Measurements from ENCODE around the gene FAM3D. TPM values are rescaled to one million over a fixed set of nuclear protein-coding genes. Genes with fewer than 3 reads are reported as not detected.

The FAM3D gene
- total and polyA plus RNA-seq, 12 donors = 0.07 to 0.37 TPM; not detected in 10

DNA sequence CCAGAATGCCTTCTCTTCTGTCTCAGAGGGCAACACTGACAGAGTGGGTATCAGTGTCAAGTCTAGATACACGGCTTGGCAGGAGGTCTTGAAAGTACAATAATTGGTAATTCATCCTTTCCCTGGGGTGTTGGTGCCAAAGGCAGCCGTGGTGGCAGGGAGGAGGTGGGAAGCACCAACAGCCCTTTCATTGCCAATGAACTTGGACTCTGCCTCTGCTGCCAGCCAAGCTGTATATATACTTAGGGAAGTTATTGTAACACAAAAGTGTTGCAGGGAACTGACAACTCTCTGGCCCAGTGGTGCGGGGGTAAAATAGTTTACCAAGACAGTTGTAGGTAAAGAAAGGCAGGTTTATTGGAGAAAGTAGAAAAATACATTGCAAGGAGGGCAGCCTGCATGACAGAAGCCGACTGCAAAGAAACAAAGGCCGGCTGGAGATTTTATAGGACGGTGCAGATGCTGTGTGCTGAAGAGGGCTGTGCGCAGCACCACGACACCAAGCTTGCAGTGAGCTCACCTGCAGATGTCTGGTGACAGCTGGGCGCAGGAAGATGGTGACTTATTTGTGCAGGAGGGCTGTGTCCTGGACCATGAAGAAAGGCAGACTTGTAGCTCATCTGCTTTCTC, 4.0 kb upstream of the FAM3D start:
- TF ChIP-seq, protein P1, sequence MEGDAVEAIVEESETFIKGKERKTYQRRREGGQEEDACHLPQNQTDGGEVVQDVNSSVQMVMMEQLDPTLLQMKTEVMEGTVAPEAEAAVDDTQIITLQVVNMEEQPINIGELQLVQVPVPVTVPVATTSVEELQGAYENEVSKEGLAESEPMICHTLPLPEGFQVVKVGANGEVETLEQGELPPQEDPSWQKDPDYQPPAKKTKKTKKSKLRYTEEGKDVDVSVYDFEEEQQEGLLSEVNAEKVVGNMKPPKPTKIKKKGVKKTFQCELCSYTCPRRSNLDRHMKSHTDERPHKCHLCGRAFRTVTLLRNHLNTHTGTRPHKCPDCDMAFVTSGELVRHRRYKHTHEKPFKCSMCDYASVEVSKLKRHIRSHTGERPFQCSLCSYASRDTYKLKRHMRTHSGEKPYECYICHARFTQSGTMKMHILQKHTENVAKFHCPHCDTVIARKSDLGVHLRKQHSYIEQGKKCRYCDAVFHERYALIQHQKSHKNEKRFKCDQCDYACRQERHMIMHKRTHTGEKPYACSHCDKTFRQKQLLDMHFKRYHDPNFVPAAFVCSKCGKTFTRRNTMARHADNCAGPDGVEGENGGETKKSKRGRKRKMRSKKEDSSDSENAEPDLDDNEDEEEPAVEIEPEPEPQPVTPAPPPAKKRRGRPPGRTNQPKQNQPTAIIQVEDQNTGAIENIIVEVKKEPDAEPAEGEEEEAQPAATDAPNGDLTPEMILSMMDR (IDR thresholded peaks at IDR 0.05) = no peak
- no peak overlapping the region for H3K4me3 ChIP-seq
- intact Hi-C loops (cut with DNase I) = no loop called here
- H3K36me3 ChIP-seq = no peaks in the 10 kb centered on the region
- ATAC-seq = no peak
- H3K27ac ChIP-seq = no peak overlapping the region
- peaks cover 0 to 4% (median 0%) of the 10 kb centered on the region in 11 donors for H3K9me3 ChIP-seq
- 70 to 77% methylated on average over 9 of the region's 9 CpGs for WGBS, 2 donors
- peaks cover 0 to 10% (median 0%) of the 10 kb centered on the region in 9 donors for H3K4me1 ChIP-seq
- DNase-seq = no peak
- H3K27me3 ChIP-seq = no peaks in the 10 kb centered on the region

DNA sequence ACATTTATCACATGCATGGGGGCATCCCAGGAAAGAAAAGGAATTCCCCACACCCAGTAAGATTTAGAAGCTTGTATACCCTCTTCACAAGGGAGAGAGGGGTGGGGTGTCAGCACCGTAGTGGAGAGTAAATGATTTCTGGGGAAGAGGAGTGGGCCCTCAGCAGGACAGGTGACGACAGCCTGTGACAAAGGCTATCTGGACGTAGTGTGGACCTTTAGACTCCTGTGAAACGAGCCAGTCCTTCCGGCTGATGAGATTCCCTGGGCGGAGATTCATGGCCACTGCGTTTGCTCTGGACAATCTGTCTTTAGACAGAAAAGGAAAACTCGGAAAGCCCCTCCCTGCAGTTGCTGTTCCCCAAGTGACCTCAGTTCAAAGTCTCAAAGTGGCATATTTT, 1.7 kb upstream of the FAM3D start:
- Histone ChIP-seq H3K9me3 (no peaks in the 10 kb centered on the region), H3K27me3 (peaks cover 0 to 7% (median 0%) of the 10 kb centered on the region in 7 donors), H3K4me1 (peaks cover 0 to 10% (median 0%) of the 10 kb centered on the region in 9 donors), H3K27ac (no peak overlapping the region), H3K36me3 (no peaks in the 10 kb centered on the region), H3K4me3 (no peak overlapping the region)
- intact Hi-C loops (cut with DNase I) = no loop called here
- DNase-seq (no peak), ATAC-seq (no peak)
- TF ChIP-seq, protein P1 (IDR thresholded peaks at IDR 0.05) = no peak
- WGBS, 2 donors = 45 to 54% methylated on average over 8 of the region's 8 CpGs

DNA sequence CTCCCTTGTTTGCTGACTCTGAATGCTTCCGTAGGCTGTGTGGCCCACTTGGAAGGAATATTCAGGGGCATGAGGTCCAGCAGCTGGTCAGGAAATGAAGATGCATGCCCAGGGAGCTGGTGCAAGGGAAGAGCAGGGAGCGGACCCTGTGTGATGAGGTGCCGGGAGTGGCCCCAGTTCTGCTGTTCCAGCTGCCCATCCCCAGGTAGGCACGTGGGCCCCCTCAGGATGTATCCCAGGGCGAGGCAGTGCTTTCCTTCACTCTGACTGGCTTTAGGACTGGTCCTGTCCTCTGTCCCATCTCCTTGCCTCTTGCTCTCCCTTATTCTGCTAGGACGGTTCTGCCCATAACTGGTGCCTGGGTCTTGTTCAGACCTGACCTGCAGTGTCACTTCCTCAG, 1.1 kb upstream of the FAM3D start:
- H3K4me1 ChIP-seq = peaks cover 0 to 10% (median 0%) of the 10 kb centered on the region in 9 donors
- TF ChIP-seq, protein P1 (IDR thresholded peaks at IDR 0.05) = no peak
- ATAC-seq (no peak), DNase-seq (no peak)
- no peak overlapping the region for H3K27ac ChIP-seq
- no peaks in the 10 kb centered on the region for H3K9me3 ChIP-seq
- WGBS, 2 donors = 75 to 79% methylated on average over 6 of the region's 6 CpGs
- H3K36me3 ChIP-seq = no peaks in the 10 kb centered on the region
- peaks cover 0 to 7% (median 0%) of the 10 kb centered on the region in 7 donors for H3K27me3 ChIP-seq
- intact Hi-C loops (cut with DNase I) = no loop called here
- no peak overlapping the region for H3K4me3 ChIP-seq

DNA sequence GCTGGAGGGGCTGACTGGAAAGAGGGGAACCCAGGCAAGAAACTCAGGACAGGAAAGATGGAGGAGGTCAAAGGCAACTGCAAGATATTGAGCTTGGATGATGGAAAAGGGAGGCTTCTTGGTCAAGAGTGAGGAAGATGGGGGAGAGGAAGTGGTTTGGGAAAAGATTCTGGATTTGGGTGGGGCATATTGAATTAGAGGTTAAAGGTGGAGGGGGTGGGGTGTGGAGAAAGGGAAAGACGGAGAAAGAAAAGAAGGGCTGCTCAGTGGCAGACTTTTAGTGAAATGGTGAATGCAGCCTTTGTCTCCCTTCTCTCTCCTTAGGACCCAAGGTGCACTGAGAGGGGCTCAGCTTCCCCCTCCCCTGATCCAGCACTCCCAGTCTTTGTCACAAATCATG, 655 bp upstream of the FAM3D start:
- 85 to 92% methylated on average over 1 of the region's 1 CpG for WGBS, 2 donors
- H3K36me3 ChIP-seq = no peaks in the 10 kb centered on the region
- H3K4me3 ChIP-seq = no peak overlapping the region
- TF ChIP-seq, protein P1 (IDR thresholded peaks at IDR 0.05) = no peak
- no peaks in the 10 kb centered on the region for H3K9me3 ChIP-seq
- H3K27ac ChIP-seq = peak overlapping the region in 1 of 10 donors; percentile 62
- no peak for DNase-seq
- ATAC-seq = no peak
- H3K27me3 ChIP-seq = peaks cover 0 to 7% (median 0%) of the 10 kb centered on the region in 7 donors
- peaks cover 0 to 10% (median 0%) of the 10 kb centered on the region in 9 donors for H3K4me1 ChIP-seq
- intact Hi-C loops (cut with DNase I) = no loop called here

Measured in heart right ventricle (tissue), 16 donors.